HG02588 (cell line): ENCODE measurements around the gene PRRT2.
"Not testable (repeated sequence)": the region's sequence is repeated elsewhere in the genome, so short reads cannot be mapped to it uniquely, and the experiment has no call there.

Source experiments
- ATAC-seq: cut with Tn5 transposase; IDR thresholded peaks from one replicate; pipeline ENCODE4 v1.9.1; 2021; ENCODE audit warnings: mild to moderate bottlenecking, moderate library complexity; ENCODE audit not compliant: unreplicated experiment

The PRRT2 gene

GRCh38 chr16:29790949-29791844, 20.8 kb upstream of the PRRT2 start:
- peak; percentile 6 for ATAC-seq

- no peak for ATAC-seq
These were observed 19.9 kb upstream of the PRRT2 start for GRCh38 chr16:29791845-29792807.

GRCh38 chr16:29793153-29793552, 18.8 kb upstream of the PRRT2 start:
- ATAC-seq = not testable (repeated sequence)

GRCh38 chr16:29794231-29794710, 17.7 kb upstream of the PRRT2 start:
- ATAC-seq = no peak

GRCh38 chr16:29802416-29802935, 9.5 kb upstream of the PRRT2 start:
- no peak for ATAC-seq

- ATAC-seq = no peak
These were observed 8.0 kb upstream of the PRRT2 start for GRCh38 chr16:29804020-29804419.

GRCh38 chr16:29804455-29805231, 7.3 kb upstream of the PRRT2 start:
- ATAC-seq = no peak

GRCh38 chr16:29805232-29806098, 6.5 kb upstream of the PRRT2 start:
- peak; percentile 45 for ATAC-seq

- no peak for ATAC-seq
These were observed 5.9 kb upstream of the PRRT2 start, which contains the start of gene MAZ for GRCh38 chr16:29806099-29806579. Gene MAZ, plus strand, starts transcription at chr16:29806529. Its CDS starts 173 bp downstream, at chr16:29806702.

- no peak for ATAC-seq
These were observed 5.2 kb upstream of the PRRT2 start for GRCh38 chr16:29806641-29807425.

- ATAC-seq = peak; percentile 17
These were observed 4.4 kb upstream of the PRRT2 start for GRCh38 chr16:29807426-29808218.

GRCh38 chr16:29808219-29808900, 3.6 kb upstream of the PRRT2 start:
- ATAC-seq = no peak

GRCh38 chr16:29809031-29809747, 2.8 kb upstream of the PRRT2 start:
- no peak for ATAC-seq

- ATAC-seq = no peak
These were observed 1.9 kb upstream of the PRRT2 start for GRCh38 chr16:29809850-29810698.

- ATAC-seq = no peak
These were observed 1.3 kb upstream of the PRRT2 start for GRCh38 chr16:29810699-29811169.
